SU-DHL-6 (cell line): Measurements from ENCODE around the gene LIN28A.

Source experiments
- H2AFZ ChIP-seq: fragments of 200-600 bp; sonication (generic); 2 replicates; pipeline ENCODE4 v1.6.1; 2014; ENCODE audit warnings: low read depth, mild to moderate bottlenecking, moderate library complexity, mixed read lengths, antibody characterized with exemption, low read length; ENCODE audit not compliant: severe bottlenecking
- H3F3A ChIP-seq: fragments of 200-600 bp; shearing (Covaris generic); 2 replicates; pipeline ENCODE4 v1.6.0; 2016; ENCODE audit warnings: antibody characterized with exemption, mild to moderate bottlenecking; ENCODE audit not compliant: insufficient read depth
- H3K27ac ChIP-seq: fragments of 200-600 bp; sonication (generic); 2 replicates; pipeline ENCODE4 v1.5.1; 2016; ENCODE audit warnings: low read depth, mild to moderate bottlenecking, low read length, moderate library complexity, mixed read lengths
- H3K27me3 ChIP-seq: fragments of 200-600 bp; sonication (generic), shearing (Covaris generic); 2 replicates; pipeline ENCODE4 v1.6.0; 2014; ENCODE audit warnings: mild to moderate bottlenecking, low read length
- H3K36me3 ChIP-seq: fragments of 200-600 bp; sonication (generic); 2 replicates; pipeline ENCODE4 v1.6.1; 2014; ENCODE audit warnings: mild to moderate bottlenecking, low read length, mixed read lengths
- H3K4me2 ChIP-seq: fragments of 300-600, 200-600 bp; shearing (Covaris generic), sonication (generic); 2 replicates; pipeline ENCODE4 v1.6.0; 2014; ENCODE audit warnings: low read length, low read depth, mild to moderate bottlenecking; ENCODE audit not compliant: poor library complexity, severe bottlenecking
- H3K4me3 ChIP-seq: fragments of 200-600 bp; sonication (generic); 2 replicates; pipeline ENCODE4 v1.5.1; 2014; ENCODE audit warnings: antibody characterized with exemption, low read length, mild to moderate bottlenecking, mixed read lengths; ENCODE audit not compliant: insufficient read depth, poor library complexity, severe bottlenecking
- H3K79me2 ChIP-seq: fragments of 200-600 bp; sonication (generic); 2 replicates; pipeline ENCODE4 v1.6.1; 2014; ENCODE audit warnings: mild to moderate bottlenecking, low read length, moderate library complexity; ENCODE audit not compliant: insufficient read depth
- H3K9ac ChIP-seq: fragments of 200-600 bp; sonication (generic); 2 replicates; pipeline ENCODE4 v1.7.0; 2014; ENCODE audit warnings: mild to moderate bottlenecking, low read length
- H3K9me2 ChIP-seq: fragments of 200-600 bp; sonication (generic); replicated peaks from 2 replicates; pipeline ENCODE4 v1.6.1; 2014; ENCODE audit warnings: low read length; ENCODE audit not compliant: insufficient read depth
- H3K9me3 ChIP-seq: fragments of 200-600 bp; sonication (generic); 2 replicates; pipeline ENCODE4 v1.6.1; 2014; ENCODE audit warnings: low read length, mixed read lengths; ENCODE audit not compliant: insufficient read depth
- H4K20me1 ChIP-seq: fragments of 200-600 bp; sonication (generic); 2 replicates; pipeline ENCODE4 v1.6.1; 2014; ENCODE audit warnings: low read depth, mild to moderate bottlenecking, antibody characterized with exemption, low read length, moderate library complexity, mixed read lengths
- CTCF ChIP-seq: fragments of 200-600 bp; sonication (generic); IDR thresholded peaks from one replicate; pipeline ENCODE4 v1.5.1; 2017; ENCODE audit warnings: antibody characterized with exemption, mild to moderate bottlenecking, low read length, moderate library complexity; ENCODE audit not compliant: insufficient read depth, poor library complexity, severe bottlenecking
- EZH2phosphoT487 ChIP-seq: fragments of 200-600 bp; sonication (generic), shearing (Covaris generic); conservative IDR thresholded peaks from 2 replicates; pipeline ENCODE4 v1.6.1; 2018; ENCODE audit warnings: mild to moderate bottlenecking, antibody characterized with exemption, low read length, moderate library complexity, mixed read lengths

LIN28A gene

GRCh38 chr1:26474818-26475217 lies 64.2 kb downstream of the LIN28A start:
- H3K9me3 ChIP-seq = no peaks in the 10 kb centered on the region
- H2AFZ ChIP-seq = no peak overlapping the region
- no peak overlapping the region for H3K9ac ChIP-seq
- TF ChIP-seq CTCF (no peak), EZH2phosphoT487 (no peak)
- H3K27ac ChIP-seq = no peak overlapping the region
- H3K79me2 ChIP-seq = peaks cover 18% of the 10 kb centered on the region
- H3K9me2 ChIP-seq = no peaks in the 10 kb centered on the region
- H3K27me3 ChIP-seq = no peaks in the 10 kb centered on the region
- H3K36me3 ChIP-seq = peaks cover 38% of the 10 kb centered on the region
- peaks cover 70% of the 10 kb centered on the region for H3F3A ChIP-seq
- peaks cover 25% of the 10 kb centered on the region for H4K20me1 ChIP-seq
- no peak overlapping the region for H3K4me3 ChIP-seq
- H3K4me2 ChIP-seq = no peak overlapping the region

- Histone ChIP-seq H3K9ac (no peak overlapping the region), H3K4me3 (no peak overlapping the region), H3K27me3 (no peaks in the 10 kb centered on the region), H3K79me2 (peaks cover 18% of the 10 kb centered on the region), H3K36me3 (peaks cover 38% of the 10 kb centered on the region), H3K9me3 (no peaks in the 10 kb centered on the region), H3K27ac (0 out of 2 replicates have a peak overlapping the region, but pooled peaks have one; percentile 0), H3K9me2 (no peaks in the 10 kb centered on the region), H3F3A (peaks cover 64% of the 10 kb centered on the region), H3K4me2 (no peak overlapping the region), H2AFZ (no peak overlapping the region), H4K20me1 (peaks cover 25% of the 10 kb centered on the region)
- TF ChIP-seq EZH2phosphoT487 (no peak), CTCF (no peak)
Observed at GRCh38 chr1:26475989-26476388, 65.4 kb downstream of the LIN28A start.

GRCh38 chr1:26476958-26477357 lies 66.3 kb downstream of the LIN28A start:
- peaks cover 25% of the 10 kb centered on the region for H4K20me1 ChIP-seq
- H3K9me2 ChIP-seq = no peaks in the 10 kb centered on the region
- peaks cover 18% of the 10 kb centered on the region for H3K79me2 ChIP-seq
- H2AFZ ChIP-seq = no peak overlapping the region
- peaks cover 38% of the 10 kb centered on the region for H3K36me3 ChIP-seq
- TF ChIP-seq CTCF (no peak), EZH2phosphoT487 (no peak)
- H3K27me3 ChIP-seq = no peaks in the 10 kb centered on the region
- H3K27ac ChIP-seq = no peak overlapping the region
- no peak overlapping the region for H3K4me3 ChIP-seq
- H3K4me2 ChIP-seq = no peak overlapping the region
- peaks cover 54% of the 10 kb centered on the region for H3F3A ChIP-seq
- H3K9me3 ChIP-seq = no peaks in the 10 kb centered on the region
- H3K9ac ChIP-seq = no peak overlapping the region
